Embryonic facial prominence (tissue), 1 donor: ENCODE results near the gene HTD2.

Experiments
- DNase-seq: peaks from one replicate; pipeline ENCODE4 v3.0.0-alpha.2; 2016; ENCODE audit errors: extremely low spot score

HTD2 gene

DNA sequence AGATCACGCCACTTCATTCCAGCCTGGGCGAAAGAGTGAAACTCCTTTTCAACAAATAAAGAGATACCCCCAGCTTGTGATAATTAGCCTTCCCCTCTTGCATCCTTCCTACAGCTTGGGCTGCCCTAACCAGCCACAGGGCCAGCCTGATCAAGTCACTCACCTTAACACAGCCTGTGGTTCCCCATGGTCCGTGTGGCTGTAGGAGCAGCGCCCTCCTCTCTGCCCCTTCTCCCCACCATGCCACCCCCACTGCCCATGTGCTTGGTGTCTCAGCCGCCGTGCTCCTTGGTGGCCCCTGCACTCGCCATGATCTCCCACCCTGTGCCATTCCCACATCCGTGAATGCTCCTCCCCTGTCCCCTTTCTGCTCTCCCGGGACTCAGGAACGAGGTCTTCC is 13.5 kb upstream of the HTD2 start:
- no peak for DNase-seq

GRCh38 chr3:58293516-58293915 is 12.8 kb upstream of the HTD2 start:
- no peak for DNase-seq

DNA sequence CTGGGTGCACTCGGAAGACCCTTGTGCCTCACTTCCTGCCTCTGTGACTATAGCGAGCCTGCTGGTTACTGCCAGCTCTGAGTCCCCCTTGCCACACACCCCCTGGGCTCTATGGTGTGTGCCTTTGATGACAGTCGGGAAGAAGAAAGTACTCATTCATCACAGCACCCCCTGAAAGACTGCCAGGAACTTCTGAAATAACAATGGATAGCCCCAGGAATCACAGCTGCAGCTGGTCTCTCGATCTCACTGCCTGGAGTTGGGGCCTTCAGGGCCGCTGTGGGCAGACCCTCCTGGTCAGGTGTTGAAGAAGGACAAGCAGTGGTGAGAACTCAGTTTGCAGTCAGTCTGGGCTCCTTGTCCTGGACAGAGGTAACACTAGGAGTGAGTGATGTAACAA is 10.1 kb upstream of the HTD2 start:
- DNase-seq = no peak

- no peak for DNase-seq
Measured at GRCh38 chr3:58296843-58297242, 9.5 kb upstream of the HTD2 start.

- DNase-seq = no peak
Measured at GRCh38 chr3:58298190-58298589, 8.1 kb upstream of the HTD2 start.

- no peak for DNase-seq
Measured at GRCh38 chr3:58299075-58299474, 7.2 kb upstream of the HTD2 start.

- DNase-seq = no peak
Measured at GRCh38 chr3:58299839-58300516, 6.3 kb upstream of the HTD2 start.

DNA sequence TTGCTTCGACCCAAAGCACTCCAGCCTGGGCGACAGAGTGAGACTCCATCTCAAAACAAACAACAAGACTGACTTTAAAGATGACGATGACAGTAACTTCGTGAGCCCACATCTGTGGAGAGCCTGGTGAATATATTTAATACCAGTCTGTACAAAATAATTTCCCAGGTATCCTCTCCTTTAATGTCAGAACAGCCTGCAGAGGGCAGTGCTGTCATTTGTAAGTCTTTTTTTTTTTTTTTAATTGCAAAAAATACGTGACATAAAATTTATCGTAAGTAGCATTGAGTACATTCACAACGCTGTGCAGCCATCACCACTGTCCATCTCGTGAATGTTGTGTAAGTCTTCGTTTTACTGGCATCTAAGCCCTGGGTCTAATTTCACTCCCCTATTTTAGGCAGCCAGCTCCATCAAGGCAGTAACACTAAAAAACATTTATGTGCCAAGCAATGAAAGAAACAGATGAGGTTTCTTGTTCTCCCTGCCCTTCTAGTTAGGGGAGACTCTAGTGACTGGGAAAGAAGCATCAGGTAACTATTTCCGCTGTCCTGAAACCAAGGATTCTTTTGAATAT is 1.4 kb downstream of the HTD2 start:
- no peak for DNase-seq

- no peak for DNase-seq
Measured at GRCh38 chr3:58308728-58309127, 2.4 kb downstream of the HTD2 start.

DNA sequence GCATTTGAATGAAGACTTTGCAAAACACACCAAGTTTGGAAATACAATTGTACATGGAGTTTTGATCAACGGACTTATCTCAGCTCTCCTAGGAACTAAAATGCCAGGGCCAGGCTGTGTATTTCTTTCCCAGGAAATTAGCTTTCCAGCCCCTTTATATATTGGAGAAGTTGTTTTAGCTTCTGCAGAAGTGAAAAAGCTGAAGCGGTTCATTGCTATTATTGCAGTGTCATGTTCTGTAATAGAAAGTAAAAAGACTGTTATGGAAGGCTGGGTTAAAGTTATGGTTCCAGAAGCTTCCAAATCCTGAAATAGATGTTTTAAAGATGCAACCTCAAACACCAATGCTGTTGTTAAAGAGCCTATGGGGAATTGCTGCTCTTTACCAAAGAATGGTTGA is 11.5 kb downstream of the HTD2 start:
- DNase-seq = no peak

DNA sequence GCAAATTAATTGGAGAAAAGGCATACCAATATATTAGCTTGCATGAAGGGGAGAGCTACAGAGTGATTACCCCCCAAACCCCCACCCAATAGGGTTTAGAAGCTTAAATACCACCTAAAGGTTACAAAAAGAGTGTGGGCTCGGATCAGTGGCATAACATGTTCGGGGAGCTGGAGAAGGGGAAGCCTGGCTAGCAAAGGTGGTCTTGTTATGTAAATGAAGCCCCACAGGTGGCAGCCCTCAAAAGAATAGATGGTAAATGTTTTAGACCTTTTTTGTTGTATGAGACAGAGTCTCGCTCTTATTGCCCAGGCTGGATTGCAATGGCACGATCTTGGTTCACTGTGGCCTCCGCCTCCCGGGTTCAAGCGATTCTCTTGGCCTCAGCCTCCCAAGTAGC is 15.5 kb downstream of the HTD2 start:
- DNase-seq = no peak

DNA sequence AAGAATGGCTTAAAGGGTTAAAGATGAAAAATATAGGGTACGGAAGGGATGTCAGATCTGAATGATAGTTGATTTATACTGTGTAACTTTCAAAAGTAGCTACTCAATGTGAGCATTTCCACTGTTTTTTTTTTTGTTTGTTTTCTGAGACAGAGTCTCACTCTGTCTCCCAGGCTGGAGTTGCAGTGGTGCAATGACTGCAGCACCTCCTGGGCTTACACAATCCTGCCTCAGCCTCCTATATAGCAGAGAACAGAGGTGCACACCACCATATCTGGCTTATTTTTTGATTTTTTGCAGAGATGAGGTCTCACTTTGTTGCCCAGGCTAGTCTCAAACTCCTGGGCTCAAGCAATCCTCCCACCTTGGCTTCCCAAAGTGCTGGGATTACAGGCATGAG is 16.5 kb downstream of the HTD2 start:
- no peak for DNase-seq

- DNase-seq = no peak
Measured at GRCh38 chr3:58323529-58324390, 17.4 kb downstream of the HTD2 start.

DNA sequence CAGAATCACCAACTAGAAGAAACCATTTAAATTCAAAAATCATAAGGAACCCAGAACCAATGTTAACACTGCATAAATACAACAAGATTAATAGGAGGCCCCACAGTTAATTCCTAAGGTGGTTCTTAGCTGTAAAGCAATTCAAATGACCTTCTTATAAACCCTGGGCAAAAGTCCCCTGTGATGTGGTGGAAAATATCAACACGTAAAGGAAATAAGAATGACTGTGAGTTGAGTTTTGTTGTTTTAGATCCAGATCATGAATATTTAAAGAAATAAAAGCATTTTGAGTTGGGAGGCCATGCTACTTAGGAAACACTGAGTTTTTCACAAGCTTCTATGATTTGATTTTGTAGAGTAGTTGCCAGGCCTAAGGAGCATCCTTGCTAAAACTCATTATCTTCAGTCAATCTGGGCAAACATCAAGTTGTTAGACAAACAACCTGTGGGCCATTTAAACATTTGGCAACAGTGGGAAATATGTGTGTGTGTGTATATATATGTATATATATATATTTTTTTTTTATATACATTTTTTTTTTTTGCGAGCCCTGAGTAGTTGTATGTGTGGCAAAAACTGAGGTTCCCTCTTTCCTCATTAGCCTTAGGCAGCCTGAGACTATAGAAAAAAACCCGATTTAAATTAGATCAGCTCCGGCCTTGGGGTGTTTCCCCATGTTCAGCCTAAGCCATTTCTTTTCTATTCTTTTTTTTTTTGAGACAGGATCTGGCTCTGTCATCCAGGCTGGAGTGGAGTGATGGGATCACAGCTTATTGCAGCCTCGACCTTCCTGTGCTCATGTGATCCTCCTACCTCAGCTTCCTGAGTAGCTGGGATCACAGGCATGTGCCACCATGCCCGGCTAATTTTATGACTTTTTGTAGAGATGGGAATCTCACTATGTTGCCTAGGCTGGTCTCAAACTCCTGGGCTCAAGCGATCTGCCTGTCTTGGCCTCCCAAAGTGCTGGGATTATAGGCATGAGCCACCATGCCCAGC is 18.4 kb downstream of the HTD2 start:
- no peak for DNase-seq

- no peak for DNase-seq
Measured at GRCh38 chr3:58325525-58325992, 19.2 kb downstream of the HTD2 start.

- DNase-seq = no peak
Measured at GRCh38 chr3:58326267-58326900, 20.1 kb downstream of the HTD2 start.

GRCh38 chr3:58329150-58329921 is 23.0 kb downstream of the HTD2 start:
- no peak for DNase-seq

- DNase-seq = no peak
Measured at GRCh38 chr3:58329922-58330413, 23.6 kb downstream of the HTD2 start.

- no peak for DNase-seq
Measured at GRCh38 chr3:58331593-58332152, 25.4 kb downstream of the HTD2 start.
